Fibroblast of the aortic adventitia (primary cell): ENCODE data around the gene PDZD7. TPM values are rescaled to one million over a fixed set of nuclear protein-coding genes. Genes with fewer than 3 reads are reported as not detected.

Experiments used
- DNase-seq: peaks from one replicate; pipeline ENCODE4 v3.0.0-alpha.2; 2010; ENCODE audit warnings: low read depth
- H3K4me3 ChIP-seq: 2 replicates; pipeline ENCODE4 v1.5.1; 2011; ENCODE audit warnings: low read depth, mild to moderate bottlenecking, control low read depth, low read length, moderate library complexity
- small RNA-seq: library from RNA; depleted of rRNA; stranded (forward); fragments of <200 nt; gene quantifications from one replicate; pipeline ENCODE3, GENCODE V24; 2012
- total RNA-seq: library from RNA; depleted of rRNA; stranded (reverse); fragments of >200 nt; gene quantifications from 2 replicates; pipeline ENCODE4 v1.2.3, GENCODE V29; 2012; ENCODE audit warnings: low replicate concordance
- TF ChIP-seq, protein P1 (sequence below): IDR thresholded peaks from 2 replicates; pipeline ENCODE4 v1.5.1; 2011; ENCODE audit warnings: mild to moderate bottlenecking, low read length, control low read depth, inconsistent platforms; ENCODE audit not compliant: insufficient read depth

PDZD7 gene
- total RNA-seq, 1 donor = 0.27 TPM

DNA sequence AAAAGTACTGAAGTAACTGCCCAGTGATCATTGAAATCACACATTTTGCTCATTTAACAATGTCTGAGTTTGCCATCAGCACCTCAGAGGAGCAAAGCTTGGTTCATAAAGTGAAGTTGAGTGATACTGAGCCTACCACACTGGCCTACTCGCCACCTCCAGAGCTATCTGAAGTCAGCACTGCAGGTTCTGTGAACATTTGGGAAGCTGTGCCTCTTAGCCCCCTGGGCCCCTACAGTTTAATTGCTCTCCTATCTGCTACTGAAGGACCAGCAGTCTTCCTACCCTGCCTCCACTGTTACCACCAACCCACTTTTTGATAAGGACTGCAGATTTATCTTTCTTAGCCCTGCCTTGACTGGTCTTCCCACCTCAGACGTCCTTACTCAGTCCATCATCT is 63.6 kb downstream of the PDZD7 start:
- H3K4me3 ChIP-seq = no peak overlapping the region
- TF ChIP-seq, protein P1, sequence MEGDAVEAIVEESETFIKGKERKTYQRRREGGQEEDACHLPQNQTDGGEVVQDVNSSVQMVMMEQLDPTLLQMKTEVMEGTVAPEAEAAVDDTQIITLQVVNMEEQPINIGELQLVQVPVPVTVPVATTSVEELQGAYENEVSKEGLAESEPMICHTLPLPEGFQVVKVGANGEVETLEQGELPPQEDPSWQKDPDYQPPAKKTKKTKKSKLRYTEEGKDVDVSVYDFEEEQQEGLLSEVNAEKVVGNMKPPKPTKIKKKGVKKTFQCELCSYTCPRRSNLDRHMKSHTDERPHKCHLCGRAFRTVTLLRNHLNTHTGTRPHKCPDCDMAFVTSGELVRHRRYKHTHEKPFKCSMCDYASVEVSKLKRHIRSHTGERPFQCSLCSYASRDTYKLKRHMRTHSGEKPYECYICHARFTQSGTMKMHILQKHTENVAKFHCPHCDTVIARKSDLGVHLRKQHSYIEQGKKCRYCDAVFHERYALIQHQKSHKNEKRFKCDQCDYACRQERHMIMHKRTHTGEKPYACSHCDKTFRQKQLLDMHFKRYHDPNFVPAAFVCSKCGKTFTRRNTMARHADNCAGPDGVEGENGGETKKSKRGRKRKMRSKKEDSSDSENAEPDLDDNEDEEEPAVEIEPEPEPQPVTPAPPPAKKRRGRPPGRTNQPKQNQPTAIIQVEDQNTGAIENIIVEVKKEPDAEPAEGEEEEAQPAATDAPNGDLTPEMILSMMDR = no peak
- no peak for DNase-seq

DNA sequence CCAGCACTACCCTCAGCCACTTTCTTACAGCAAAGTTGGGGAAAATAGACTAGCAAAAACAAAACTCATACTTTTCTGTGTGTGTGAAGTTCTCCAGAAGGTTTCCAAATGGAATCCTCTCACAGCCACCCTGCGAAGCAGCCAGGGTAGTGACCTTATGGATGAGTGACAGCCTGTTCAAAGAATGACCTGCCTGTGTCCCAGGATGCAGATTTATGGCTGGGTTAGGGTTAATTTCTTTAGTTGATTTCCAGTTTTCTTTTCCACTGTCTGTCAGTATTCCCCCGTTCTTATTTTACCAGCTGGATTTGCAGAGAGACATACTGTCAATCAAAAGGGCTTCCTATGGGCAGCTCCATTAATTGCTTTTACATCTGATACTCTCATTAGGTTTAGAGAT is 64.0 kb downstream of the PDZD7 start:
- TF ChIP-seq, protein P1 = no peak
- DNase-seq = no peak
- no peak overlapping the region for H3K4me3 ChIP-seq

DNA sequence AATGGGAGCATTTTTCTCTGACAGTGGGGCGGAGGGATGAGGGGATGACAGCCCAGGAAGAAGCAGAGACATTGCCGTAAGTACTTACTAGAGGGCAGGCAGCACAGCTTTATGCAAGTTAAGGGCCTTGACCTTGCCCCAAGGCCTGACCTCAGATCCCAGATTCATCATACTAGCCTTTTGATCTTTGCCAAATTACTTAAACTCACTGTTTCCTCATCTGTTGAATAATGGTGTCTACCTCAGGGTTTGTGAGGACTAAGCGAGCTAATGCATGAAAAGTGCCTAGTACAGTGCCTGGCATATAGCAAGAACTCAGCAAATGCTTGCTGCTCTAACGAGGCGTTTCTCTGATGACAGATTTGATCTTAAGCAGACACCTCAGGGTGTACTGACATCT is 65.1 kb downstream of the PDZD7 start:
- TF ChIP-seq, protein P1 = no peak
- no peak for DNase-seq
- no peak overlapping the region for H3K4me3 ChIP-seq

DNA sequence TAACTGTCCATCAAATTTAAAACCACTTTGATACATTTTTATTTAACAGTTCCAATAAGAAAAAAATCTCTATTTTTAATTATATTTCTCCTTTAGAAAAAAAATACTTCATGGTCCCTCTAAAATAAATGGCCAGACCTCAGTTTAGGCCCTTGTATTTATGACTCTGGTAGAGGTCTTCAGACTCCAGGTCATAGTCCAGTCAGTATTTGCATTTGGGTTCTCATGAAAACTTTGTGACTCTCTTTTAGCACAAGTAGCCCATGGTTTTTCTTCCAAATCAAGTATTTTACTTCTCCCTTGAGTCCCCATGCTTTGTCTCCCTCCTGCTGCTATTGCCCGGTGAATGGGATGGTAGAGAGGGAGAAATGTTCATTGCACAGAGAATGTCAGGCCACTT is 67.1 kb downstream of the PDZD7 start:
- no peak for DNase-seq
- H3K4me3 ChIP-seq = no peak overlapping the region
- TF ChIP-seq, protein P1 = no peak

DNA sequence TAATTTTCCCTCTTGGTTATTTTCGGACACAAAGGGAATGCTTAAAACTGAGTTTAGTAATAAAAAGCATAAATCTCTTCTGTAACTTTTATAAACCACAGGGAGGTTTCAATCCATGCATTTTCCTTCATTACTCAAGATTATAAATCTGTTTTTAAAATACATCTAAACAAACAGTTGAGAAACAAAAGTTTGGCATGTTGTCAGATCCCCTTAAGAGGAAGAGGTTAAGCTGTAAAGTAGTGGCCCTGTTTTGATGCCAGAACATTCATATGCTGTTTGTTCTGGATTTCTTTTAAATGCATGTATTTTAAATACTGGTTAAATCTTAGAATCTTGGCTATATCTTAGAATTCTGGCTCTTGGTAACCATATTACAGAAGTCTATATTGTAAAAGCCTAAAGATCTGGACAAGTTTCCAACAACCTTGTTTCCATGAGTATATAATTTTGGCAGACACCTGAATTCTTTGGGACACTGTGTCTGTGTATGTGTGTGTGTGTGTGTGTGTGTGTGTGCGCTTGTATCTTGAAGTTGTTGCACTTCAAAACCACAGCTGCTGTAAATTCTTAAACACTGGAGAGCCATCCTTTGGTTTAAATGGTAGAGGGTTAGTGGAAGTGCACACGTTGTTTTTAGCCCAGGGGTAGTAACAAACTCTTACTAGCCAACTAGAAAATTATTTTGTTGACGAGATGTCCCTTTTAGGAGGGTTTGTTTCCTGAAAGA is 68.4 kb downstream of the PDZD7 start:
- no peak for DNase-seq
- TF ChIP-seq, protein P1 = no peak
- no peak overlapping the region for H3K4me3 ChIP-seq

DNA sequence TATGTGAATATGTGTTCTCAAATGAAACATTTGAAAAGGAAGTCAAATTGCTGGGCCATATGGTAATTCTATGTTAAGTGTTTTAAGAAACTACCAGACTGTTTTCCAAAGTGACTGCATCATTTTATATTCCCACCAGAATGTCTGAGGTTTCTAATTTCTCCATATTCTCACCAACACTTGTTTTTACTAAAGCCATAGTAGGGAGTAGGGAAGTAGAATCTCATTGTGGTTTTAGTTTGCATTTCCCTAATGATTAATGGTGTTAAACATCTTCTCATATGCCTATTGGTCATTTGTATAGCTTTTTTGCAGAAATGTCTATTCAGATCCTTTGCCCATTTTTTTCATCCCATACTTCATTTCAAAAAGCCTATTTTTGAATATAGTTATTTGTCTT is 70.7 kb downstream of the PDZD7 start:
- TF ChIP-seq, protein P1 = no peak
- H3K4me3 ChIP-seq = no peak overlapping the region
- no peak for DNase-seq

Small RNA genes within 50 kb of the gene (small RNA-seq; reads per million reads assigned to genes)
- gene MIR608 = not detected

Other genes with a start within 250 kb of the PDZD7 start
- 34.8 and 62.8 TPM in 2 replicates for gene SLF2, start 118.2 kb downstream of the PDZD7 start, total RNA-seq
- gene SEMA4G, start 61.6 kb downstream of the PDZD7 start, total RNA-seq = 0.25 and 0.81 TPM in 2 replicates
- 27.8 and 38.2 TPM in 2 replicates for gene MRPL43, start 43.6 kb downstream of the PDZD7 start, total RNA-seq
- 4.1 and 4.8 TPM in 2 replicates for gene TWNK, start 43.6 kb downstream of the PDZD7 start, total RNA-seq
- 91.7 and 175 TPM in 2 replicates for gene LZTS2, start 31.3 kb downstream of the PDZD7 start, total RNA-seq
- 56.6 and 83.2 TPM in 2 replicates for gene SFXN3, start 105 bp upstream of the PDZD7 start, total RNA-seq
- gene KAZALD1, start 30.9 kb upstream of the PDZD7 start, total RNA-seq = 62.4 and 71.5 TPM in 2 replicates
- gene TLX1, start 100.2 kb upstream of the PDZD7 start, total RNA-seq = 0.16 TPM in 1 of 2 replicates, not detected in the other
- gene LBX1, start 198.3 kb upstream of the PDZD7 start, total RNA-seq = 0.08 TPM in 1 of 2 replicates, not detected in the other